Epithelial cell of esophagus (primary cell): ENCODE data around the gene NAV3.

Experiments used
- DNase-seq: peaks from one replicate; pipeline ENCODE4 v3.0.0; 2010; ENCODE audit warnings: low read depth
- H3K4me3 ChIP-seq: 2 replicates; pipeline ENCODE4 v1.5.1; 2011; ENCODE audit warnings: mild to moderate bottlenecking, low read length, control low read depth
- CTCF ChIP-seq: IDR thresholded peaks from 2 replicates; pipeline ENCODE4 v1.5.1; 2011; ENCODE audit warnings: low read depth, mild to moderate bottlenecking, low read length, control low read depth, inconsistent platforms; ENCODE audit not compliant: insufficient read depth; ENCODE audit errors: missing control alignments

Gene NAV3

GRCh38 chr12:78192979-78193378 lies 362.3 kb downstream of the NAV3 start:
- TF ChIP-seq CTCF, result no peak
- H3K4me3 ChIP-seq, result no peak overlapping the region
- DNase-seq, result no peak

- TF ChIP-seq CTCF, result no peak
- DNase-seq, result peak; percentile 71
- no peak overlapping the region for H3K4me3 ChIP-seq
Observed at GRCh38 chr12:78194448-78194847, 363.8 kb downstream of the NAV3 start.

DNA sequence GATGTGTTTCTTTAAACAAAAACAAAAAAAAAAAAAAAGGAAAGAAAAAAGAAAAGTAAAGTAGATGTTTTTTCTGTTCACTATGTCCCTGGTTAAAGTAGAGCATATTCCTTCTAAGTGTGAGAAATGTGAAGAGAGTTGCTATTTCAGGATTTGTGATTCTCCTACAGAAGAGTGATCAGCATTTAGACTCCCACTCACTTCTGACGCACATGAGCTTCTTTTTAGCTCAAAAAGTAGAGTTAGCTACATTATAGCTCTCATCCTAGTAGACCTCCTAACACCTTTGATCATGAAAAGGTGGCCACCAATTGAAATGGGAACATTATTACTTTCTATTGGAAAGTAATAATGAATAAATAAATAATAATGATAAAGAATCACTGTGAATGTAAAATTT lies 368.2 kb downstream of the NAV3 start:
- DNase-seq, result no peak
- no peak overlapping the region for H3K4me3 ChIP-seq
- TF ChIP-seq CTCF, result no peak

- TF ChIP-seq CTCF, result no peak
- H3K4me3 ChIP-seq, result no peak overlapping the region
- DNase-seq, result no peak
Observed at GRCh38 chr12:78199926-78200325, 369.2 kb downstream of the NAV3 start.

DNA sequence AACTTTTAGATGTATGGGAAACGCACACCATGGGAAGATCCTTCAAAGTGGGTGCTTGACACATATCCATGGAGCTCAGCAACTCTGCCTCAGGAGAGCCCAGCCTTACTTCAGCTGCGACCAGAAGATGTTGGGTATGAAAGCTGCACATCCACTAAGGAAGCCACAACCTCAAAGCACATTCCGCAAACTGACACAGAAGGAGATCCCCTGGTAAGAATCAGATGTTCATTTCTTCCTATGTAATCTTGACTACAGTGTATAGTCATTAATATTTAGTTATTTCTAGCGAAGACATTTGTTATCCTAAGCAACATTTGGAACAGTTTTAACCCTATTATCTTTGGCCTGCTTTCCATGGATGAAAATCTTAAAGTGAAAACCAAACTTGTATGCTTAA lies 374.2 kb downstream of the NAV3 start:
- no peak for TF ChIP-seq CTCF
- no peak overlapping the region for H3K4me3 ChIP-seq
- DNase-seq, result no peak

DNA sequence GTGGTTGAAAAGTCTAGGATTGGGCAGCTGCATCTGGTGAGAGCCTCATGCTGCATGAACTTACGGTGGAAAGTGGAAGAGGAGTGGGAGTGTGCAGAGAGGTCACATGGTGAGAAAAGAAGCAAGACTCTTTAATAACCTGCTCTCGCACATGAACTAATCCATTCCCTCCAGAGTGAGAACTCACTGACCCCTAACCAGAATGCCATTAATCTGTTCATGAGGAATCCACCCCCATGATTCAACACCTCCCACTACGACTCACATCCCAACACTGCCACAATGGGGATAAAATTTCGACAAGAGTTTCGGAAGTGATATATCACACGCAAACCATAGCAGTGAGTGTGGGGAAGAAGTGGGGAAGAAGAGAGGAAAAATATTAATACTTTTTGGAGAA lies 377.4 kb downstream of the NAV3 start:
- peak; percentile 7 for DNase-seq
- no peak overlapping the region for H3K4me3 ChIP-seq
- no peak for TF ChIP-seq CTCF

DNA sequence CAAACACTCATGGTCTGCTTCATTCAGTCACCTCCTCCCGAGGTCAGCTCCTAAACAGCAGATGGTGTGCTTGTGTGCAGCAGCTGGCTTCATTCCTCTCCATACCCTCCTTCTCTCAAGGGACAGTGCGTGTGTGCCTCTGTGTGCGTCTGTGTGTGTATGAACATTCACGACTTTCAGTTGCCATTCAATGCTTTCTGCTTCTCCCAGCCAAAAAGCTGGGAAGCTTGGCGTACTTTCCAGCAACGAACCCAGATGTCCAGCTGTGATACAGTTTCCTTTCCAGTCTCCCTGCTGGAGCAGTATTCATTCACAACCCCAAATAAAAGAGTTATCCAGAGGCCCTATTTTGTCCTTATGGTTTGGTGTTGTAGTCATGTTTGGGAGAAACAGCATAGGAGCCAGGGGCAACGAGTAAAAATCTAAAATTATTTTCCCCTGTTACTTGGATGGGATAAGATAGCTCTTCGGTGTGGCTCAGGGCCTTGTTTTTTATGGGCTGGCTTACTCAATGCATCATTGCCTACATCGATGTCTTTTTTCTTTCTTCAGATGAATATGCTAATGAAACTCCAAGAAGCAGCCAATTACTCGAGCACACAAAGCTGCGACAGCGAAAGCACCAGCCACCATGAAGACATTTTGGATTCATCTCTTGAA lies 379.3 kb downstream of the NAV3 start:
- TF ChIP-seq CTCF, result no peak
- no peak for DNase-seq
- no peak overlapping the region for H3K4me3 ChIP-seq
